Activated naive CD8-positive, alpha-beta T cell treated with anti-CD3 and anti-CD28 coated beads for 36 hours (primary cell): ENCODE measurements around the gene SPACA7. TPM values are rescaled to one million over a fixed set of nuclear protein-coding genes. Genes with fewer than 3 reads are reported as not detected.
"Not testable (repeated sequence)": the region's sequence is repeated elsewhere in the genome, so short reads cannot be mapped to it uniquely, and the experiment has no call there.

Experiments used
- DNase-seq: peaks from one replicate; pipeline ENCODE4 v3.0.0; 2021
- H3K27ac Mint-ChIP-seq: one replicate; pipeline ENCODE4 v1.8.0; 2022; ENCODE audit warnings: mild to moderate bottlenecking, moderate library complexity, mixed read lengths
- H3K27me3 Mint-ChIP-seq: one replicate; pipeline ENCODE4 v1.8.0; 2022; ENCODE audit warnings: mild to moderate bottlenecking, mixed read lengths
- H3K36me3 Mint-ChIP-seq: one replicate; pipeline ENCODE4 v1.8.0; 2021; ENCODE audit warnings: mild to moderate bottlenecking, mixed read lengths
- H3K4me1 Mint-ChIP-seq: one replicate; pipeline ENCODE4 v1.8.0; 2021; ENCODE audit warnings: mixed read lengths
- H3K4me3 Mint-ChIP-seq: one replicate; pipeline ENCODE4 v1.8.0; 2022; ENCODE audit warnings: mild to moderate bottlenecking, moderate library complexity, mixed read lengths
- H3K9me3 Mint-ChIP-seq: one replicate; pipeline ENCODE4 v1.8.0; 2022; ENCODE audit warnings: mixed read lengths
- total RNA-seq, 2 experiments: library from RNA; stranded (reverse); gene quantifications; one replicate each; pipeline ENCODE4 v1.2.3, GENCODE V29; 2021

Gene SPACA7
- total RNA-seq, 2 experiments from 2014 or later: not detected

DNA sequence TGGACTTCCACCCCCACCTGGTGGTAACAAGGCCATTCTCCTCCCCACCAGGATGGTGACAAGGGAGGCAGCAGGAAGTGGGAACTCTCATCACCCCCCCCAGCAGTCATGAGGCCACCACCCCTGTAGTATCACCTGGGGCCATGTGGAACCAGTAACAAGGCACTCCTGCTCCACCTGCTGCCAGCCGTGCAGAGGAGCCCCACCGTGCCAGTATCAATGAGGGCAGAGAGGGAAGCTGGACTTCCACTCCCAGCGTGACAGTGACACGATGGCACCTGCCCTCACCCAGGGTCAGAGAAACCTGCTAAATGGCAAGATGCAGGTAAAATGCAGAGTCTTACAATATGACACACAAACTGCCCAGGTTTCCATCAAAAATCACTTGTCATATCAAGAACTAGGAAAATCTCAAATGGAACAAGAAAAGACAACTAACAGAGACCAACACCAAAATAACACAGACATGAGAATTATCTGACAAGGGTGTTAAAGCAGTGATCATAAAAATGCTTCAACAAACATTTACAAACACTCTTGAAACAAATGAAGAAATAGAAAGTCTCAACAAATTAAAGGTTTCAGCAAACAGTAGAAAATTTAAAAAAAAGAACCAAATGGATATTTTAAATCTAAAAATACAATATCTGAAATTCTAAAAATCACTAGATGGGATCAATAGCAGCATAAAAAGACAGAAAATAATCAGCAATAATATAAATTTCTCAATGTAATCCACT, 9.1 kb upstream of the SPACA7 start:
- Mint-ChIP-seq H3K36me3 (no peaks in the 10 kb centered on the region), H3K4me1 (no peaks in the 10 kb centered on the region), H3K27me3 (peaks cover 5% of the 10 kb centered on the region), H3K27ac (no peak overlapping the region), H3K4me3 (no peak overlapping the region), H3K9me3 (peaks cover 8% of the 10 kb centered on the region)
- DNase-seq: no peak

DNA sequence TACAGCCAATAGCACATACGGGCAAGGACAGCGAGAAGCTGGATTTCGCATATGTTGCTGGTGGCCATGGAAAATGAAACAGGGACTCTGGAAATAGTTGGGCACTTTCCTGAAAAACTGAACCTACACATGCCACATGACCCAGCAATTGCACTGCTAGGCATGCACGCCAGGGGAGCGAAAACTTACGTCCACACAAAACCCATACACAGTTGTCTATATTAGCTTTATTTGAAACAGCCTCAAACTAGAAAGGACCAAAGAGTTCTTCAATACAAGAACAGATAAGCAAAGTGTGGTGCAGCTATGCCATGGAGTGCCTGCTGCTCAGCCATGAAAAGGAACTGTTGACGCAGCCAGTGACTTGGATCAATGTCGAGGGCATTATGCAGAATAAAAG, 7.3 kb upstream of the SPACA7 start:
- H3K4me3 Mint-ChIP-seq: no peak overlapping the region
- no peaks in the 10 kb centered on the region for H3K4me1 Mint-ChIP-seq
- peaks cover 5% of the 10 kb centered on the region for H3K27me3 Mint-ChIP-seq
- peaks cover 8% of the 10 kb centered on the region for H3K9me3 Mint-ChIP-seq
- no peaks in the 10 kb centered on the region for H3K36me3 Mint-ChIP-seq
- no peak for DNase-seq
- no peak overlapping the region for H3K27ac Mint-ChIP-seq

DNA sequence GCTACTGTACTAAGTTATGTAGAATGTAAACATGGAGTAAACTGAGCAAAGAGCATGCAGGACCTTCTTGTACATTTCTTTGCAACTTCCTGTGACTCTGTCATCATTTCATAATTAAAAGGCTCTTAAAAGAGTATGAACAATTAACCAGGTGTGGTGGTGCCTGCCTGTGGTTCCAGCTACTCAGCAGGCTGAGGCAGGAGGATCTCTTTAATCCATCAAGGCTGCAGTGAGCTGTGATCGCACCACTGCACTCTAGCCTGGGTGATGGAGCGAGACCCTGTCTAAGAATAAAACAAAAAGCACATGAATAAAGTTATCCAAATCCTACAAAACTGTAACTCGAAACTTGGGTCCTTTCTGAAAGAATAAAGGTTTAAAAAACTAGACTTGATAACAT, 5.8 kb upstream of the SPACA7 start:
- no peak overlapping the region for H3K27ac Mint-ChIP-seq
- H3K36me3 Mint-ChIP-seq: no peaks in the 10 kb centered on the region
- DNase-seq: no peak
- H3K4me1 Mint-ChIP-seq: no peaks in the 10 kb centered on the region
- peaks cover 3% of the 10 kb centered on the region for H3K27me3 Mint-ChIP-seq
- H3K4me3 Mint-ChIP-seq: no peak overlapping the region
- H3K9me3 Mint-ChIP-seq: peaks cover 10% of the 10 kb centered on the region

DNA sequence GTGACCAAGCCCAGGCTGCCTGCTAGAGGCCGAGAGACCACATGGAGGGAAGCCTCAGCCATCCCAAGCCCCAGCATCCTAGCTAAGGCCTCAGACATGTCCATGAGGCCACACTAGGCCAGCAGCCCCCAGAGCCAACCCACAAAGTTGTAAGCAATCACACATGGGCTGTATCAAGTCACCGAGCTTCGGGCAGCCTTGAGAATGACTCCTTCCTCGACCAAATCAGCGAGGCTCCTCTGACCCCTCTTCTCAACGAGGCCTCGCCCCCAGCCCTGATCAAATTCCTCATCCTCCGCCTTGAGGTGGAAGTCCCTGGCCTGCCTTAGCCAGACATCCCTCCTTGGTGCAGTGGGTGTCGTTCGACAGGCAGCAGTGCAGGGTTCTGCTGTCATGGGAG, 1.9 kb upstream of the SPACA7 start:
- H3K4me3 Mint-ChIP-seq: no peak overlapping the region
- no peaks in the 10 kb centered on the region for H3K36me3 Mint-ChIP-seq
- no peak for DNase-seq
- H3K4me1 Mint-ChIP-seq: no peaks in the 10 kb centered on the region
- peaks cover 7% of the 10 kb centered on the region for H3K27me3 Mint-ChIP-seq
- no peak overlapping the region for H3K27ac Mint-ChIP-seq
- peaks cover 2% of the 10 kb centered on the region for H3K9me3 Mint-ChIP-seq

DNA sequence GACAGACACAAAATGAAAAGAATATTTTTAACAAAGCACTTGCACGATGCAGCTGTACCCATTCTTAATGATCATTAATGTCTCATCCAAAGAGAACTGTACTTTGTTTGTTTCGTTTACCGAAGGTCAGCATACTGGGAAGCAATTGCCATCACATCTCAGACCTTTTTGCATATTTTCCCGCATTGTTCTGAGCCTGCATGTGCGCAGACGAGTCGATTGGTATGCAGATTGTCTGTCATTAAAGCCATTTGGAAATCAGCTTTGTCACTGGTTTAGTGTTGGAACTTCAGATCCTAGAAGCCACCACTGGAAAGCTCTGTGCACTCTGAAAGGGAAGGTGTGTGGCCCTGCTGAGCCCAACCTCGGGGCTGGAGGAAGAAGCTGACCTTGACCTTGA, 15.6 kb downstream of the SPACA7 start:
- H3K4me1 Mint-ChIP-seq: no peaks in the 10 kb centered on the region
- H3K27ac Mint-ChIP-seq: no peak overlapping the region
- no peak for DNase-seq
- no peaks in the 10 kb centered on the region for H3K9me3 Mint-ChIP-seq
- no peak overlapping the region for H3K4me3 Mint-ChIP-seq
- H3K27me3 Mint-ChIP-seq: no peaks in the 10 kb centered on the region
- H3K36me3 Mint-ChIP-seq: no peaks in the 10 kb centered on the region

DNA sequence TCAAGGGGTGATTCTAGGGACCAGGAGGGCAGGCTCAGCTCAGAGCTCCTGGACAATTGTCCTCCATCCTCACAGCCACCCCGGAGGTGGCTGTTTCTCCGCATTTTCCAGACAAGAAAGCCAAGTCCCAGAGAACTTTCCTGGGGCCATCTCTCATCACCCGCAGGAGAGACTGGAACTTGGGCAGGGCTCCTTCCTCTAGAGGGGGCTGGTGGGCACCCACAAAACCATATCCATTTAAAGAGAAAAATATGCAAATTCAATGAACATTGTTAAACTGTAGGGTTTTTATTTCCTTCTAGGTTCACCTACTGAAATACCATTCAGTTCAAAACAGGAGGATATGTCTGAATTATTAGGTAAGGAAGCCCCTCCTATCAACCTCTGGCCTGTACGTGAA, 16.6 kb downstream of the SPACA7 start:
- Mint-ChIP-seq H3K27me3 (no peaks in the 10 kb centered on the region), H3K9me3 (no peaks in the 10 kb centered on the region), H3K4me1 (no peaks in the 10 kb centered on the region), H3K36me3 (no peaks in the 10 kb centered on the region), H3K27ac (no peak overlapping the region), H3K4me3 (no peak overlapping the region)
- DNase-seq: no peak

DNA sequence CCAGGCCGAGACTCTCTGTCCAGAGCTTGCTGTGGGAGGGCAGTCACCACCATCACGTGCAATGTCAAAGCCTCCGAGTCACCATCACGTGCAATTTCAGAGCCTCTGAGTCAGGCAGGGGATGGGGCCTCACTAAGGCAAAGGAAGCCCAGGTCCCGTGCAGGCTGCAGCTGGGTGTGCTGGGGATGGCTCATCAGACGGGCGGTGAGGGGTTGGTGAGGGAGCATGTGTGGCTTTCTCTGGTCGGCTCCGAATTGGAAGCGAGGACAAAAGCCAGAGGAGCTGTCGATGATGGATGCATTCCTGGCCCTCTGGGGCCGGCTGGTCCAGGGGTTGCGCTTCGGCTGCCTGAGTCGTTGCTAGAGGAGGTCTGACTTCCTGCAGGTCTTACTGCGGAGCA, 18.9 kb downstream of the SPACA7 start:
- not testable (repeated sequence) for H3K4me3 Mint-ChIP-seq, H3K27me3 Mint-ChIP-seq, DNase-seq, H3K9me3 Mint-ChIP-seq, H3K36me3 Mint-ChIP-seq, H3K4me1 Mint-ChIP-seq, H3K27ac Mint-ChIP-seq

DNA sequence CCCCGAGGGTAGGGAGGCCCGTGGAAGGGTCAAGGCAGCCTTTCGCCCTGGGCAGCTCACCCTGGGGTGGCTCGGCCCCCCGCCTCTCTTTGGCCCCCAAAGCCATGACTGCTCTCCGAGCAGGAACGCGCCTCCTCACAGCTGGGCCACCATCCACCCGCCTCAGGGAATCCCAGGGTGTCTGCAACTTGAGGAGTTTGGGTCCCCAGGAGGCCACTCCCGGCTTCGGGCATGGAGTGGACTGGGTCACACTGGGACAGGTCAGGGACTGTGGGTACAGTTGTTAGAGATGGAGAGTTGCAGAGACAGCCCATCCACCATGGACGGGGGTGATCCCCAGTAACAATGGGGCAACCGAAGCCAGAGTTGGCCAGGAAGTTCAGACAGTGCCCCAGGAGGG, 19.8 kb downstream of the SPACA7 start:
- H3K27me3 Mint-ChIP-seq, H3K4me3 Mint-ChIP-seq, H3K36me3 Mint-ChIP-seq, H3K9me3 Mint-ChIP-seq, DNase-seq, H3K27ac Mint-ChIP-seq, H3K4me1 Mint-ChIP-seq: not testable (repeated sequence)

DNA sequence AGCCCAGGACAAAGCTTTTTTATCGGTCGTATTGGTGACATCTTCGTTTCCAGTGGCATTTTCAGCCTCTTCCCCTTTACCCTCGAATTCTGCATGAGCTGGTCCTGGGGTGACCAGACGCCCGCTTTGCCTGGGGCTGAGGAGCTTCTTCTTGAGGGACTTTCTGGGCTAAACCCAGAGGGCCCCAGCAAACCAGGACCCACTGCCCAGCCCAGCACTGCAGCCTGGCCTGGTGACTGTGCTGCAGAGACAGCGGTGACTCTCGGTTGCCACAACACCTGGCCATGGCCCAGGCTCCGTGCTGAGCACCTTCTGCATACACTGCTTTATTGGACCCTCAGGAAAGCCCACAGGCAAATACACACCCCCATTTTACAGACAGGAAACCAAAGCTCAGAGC, 21.0 kb downstream of the SPACA7 start:
- H3K27me3 Mint-ChIP-seq: peaks cover 5% of the 10 kb centered on the region
- no peak overlapping the region for H3K27ac Mint-ChIP-seq
- peaks cover 4% of the 10 kb centered on the region for H3K9me3 Mint-ChIP-seq
- no peaks in the 10 kb centered on the region for H3K4me1 Mint-ChIP-seq
- no peak for DNase-seq
- no peaks in the 10 kb centered on the region for H3K36me3 Mint-ChIP-seq
- H3K4me3 Mint-ChIP-seq: no peak overlapping the region

DNA sequence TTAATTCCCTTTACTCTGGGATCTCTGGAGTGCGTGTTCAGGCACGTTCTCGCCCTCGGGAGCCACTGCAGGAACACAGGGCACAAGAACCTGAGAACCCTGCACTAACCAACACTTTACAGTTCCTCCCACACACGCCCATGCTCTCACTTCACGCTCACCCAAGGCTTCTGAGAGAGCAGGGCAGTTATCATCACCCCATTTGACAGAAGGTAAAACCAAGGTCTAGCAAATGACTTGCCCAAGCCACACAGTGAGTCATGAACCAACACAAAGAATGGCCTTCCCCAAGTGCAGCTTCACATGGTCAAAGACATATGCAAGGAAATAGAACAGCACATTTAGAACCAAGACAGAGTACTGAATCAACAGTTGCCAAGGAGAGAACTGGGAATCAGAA, 22.2 kb downstream of the SPACA7 start:
- H3K27me3 Mint-ChIP-seq, H3K36me3 Mint-ChIP-seq, H3K27ac Mint-ChIP-seq, H3K4me3 Mint-ChIP-seq, H3K9me3 Mint-ChIP-seq, DNase-seq, H3K4me1 Mint-ChIP-seq: not testable (repeated sequence)

DNA sequence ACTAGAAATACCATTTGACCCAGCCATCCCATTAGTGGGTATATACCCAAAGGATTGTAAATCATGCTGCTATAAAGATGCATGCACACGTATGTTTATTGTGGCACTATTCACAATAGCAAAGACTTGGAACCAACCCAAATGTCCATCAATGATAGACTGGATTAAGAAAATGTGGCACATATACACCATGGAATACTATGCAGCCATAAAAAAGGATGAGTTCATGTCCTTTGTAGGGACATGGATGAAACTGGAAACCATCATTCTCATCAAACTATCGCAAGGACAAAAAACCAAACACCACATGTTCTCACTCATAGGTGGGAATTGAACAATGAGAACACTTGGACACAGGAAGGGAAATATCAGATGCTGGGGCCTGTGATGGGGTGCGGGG, 33.7 kb downstream of the SPACA7 start:
- DNase-seq, H3K36me3 Mint-ChIP-seq, H3K4me3 Mint-ChIP-seq, H3K4me1 Mint-ChIP-seq, H3K27ac Mint-ChIP-seq: not testable (repeated sequence)
- Mint-ChIP-seq H3K9me3 (peaks cover 28% of the 10 kb centered on the region), H3K27me3 (peaks cover 21% of the 10 kb centered on the region)

DNA sequence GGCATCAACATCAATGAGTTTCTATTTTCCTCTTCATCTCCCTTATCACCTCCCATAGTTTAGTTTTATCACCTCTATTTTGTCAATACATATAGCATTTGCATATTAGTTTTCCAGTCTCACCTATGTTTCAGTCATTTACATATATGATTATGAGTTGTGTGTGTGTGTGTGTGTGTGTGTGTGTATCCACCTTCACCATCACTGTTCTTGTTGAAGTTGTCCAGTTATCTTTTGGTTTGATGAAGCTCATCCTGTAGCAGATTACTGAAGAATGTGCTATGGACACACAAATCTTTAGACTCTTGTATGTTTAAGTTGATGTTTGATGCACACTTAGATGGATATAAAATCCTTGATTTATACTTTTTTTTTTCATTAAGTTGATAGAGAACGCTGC, 40.5 kb downstream of the SPACA7 start:
- Mint-ChIP-seq H3K9me3 (peaks cover 54% of the 10 kb centered on the region), H3K4me1 (no peaks in the 10 kb centered on the region), H3K36me3 (peaks cover 2% of the 10 kb centered on the region), H3K27me3 (peaks cover 13% of the 10 kb centered on the region), H3K27ac (no peak overlapping the region), H3K4me3 (no peak overlapping the region)
- DNase-seq: no peak

DNA sequence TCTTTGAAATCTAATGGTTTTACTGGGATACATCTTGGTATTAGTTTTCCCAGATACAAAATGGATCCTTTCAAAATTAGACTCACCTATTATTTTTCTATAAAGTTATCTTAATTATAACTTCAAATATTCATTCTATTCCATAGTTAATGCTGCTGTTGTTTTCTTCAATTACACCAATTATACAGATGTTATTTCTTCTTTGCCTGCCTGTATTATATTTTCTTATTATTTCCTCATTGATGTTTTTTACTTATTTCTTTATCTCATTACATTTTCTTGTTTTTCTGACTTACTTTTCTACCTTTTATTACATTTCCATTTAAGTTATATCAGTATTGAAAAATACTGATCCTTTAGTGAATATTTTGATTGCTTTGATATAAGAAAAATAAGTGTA, 40.9 kb downstream of the SPACA7 start:
- no peaks in the 10 kb centered on the region for H3K4me1 Mint-ChIP-seq
- H3K27ac Mint-ChIP-seq: no peak overlapping the region
- H3K36me3 Mint-ChIP-seq: peaks cover 2% of the 10 kb centered on the region
- H3K9me3 Mint-ChIP-seq: peaks cover 54% of the 10 kb centered on the region
- H3K27me3 Mint-ChIP-seq: peaks cover 13% of the 10 kb centered on the region
- no peak for DNase-seq
- no peak overlapping the region for H3K4me3 Mint-ChIP-seq

DNA sequence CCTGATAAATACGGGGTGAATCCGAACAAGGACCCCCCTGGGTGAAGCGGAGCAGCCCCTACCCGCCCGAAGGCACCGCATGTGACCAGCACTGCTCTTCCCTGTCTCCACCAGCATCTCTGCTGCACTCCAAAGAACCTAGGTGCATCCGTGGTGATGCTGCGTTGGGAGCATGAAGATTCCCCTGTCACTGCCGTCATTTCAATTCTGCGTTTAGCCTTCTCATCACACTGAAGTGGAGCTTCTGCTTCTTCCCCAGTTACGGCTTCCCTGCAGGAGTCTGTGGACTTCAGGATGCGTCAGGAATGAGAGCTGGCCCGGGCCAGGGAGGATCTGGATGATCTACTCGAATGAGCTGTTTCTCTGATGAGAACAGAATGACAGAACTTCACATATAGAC, 47.9 kb downstream of the SPACA7 start:
- no peak for DNase-seq
- H3K4me3 Mint-ChIP-seq: no peak overlapping the region
- H3K27ac Mint-ChIP-seq: no peak overlapping the region
- no peaks in the 10 kb centered on the region for H3K36me3 Mint-ChIP-seq
- H3K4me1 Mint-ChIP-seq: no peaks in the 10 kb centered on the region
- H3K27me3 Mint-ChIP-seq: peaks cover 16% of the 10 kb centered on the region
- peaks cover 35% of the 10 kb centered on the region for H3K9me3 Mint-ChIP-seq

DNA sequence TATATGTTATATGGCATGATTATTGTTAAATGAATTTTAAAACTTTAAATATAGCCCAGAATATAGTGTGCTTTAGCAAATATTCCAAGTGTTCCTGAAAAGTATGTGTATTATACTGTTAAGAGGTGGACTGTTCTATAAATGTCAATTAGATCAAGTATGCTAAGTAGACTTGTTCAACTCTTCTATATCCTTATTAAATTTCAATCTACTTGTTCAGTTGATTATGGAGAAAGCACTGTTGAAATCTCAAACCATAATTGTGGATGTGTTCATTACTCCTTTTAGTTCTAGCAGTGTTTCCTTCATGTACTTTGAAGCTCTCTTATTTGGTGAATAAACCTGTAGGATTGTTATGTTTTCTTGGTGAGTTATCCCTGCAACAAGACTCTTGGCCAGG, 52.5 kb downstream of the SPACA7 start:
- Mint-ChIP-seq H3K4me3 (no peak overlapping the region), H3K27ac (no peak overlapping the region), H3K9me3 (peaks cover 10% of the 10 kb centered on the region), H3K4me1 (no peaks in the 10 kb centered on the region), H3K27me3 (peaks cover 4% of the 10 kb centered on the region), H3K36me3 (no peaks in the 10 kb centered on the region)
- DNase-seq: no peak

DNA sequence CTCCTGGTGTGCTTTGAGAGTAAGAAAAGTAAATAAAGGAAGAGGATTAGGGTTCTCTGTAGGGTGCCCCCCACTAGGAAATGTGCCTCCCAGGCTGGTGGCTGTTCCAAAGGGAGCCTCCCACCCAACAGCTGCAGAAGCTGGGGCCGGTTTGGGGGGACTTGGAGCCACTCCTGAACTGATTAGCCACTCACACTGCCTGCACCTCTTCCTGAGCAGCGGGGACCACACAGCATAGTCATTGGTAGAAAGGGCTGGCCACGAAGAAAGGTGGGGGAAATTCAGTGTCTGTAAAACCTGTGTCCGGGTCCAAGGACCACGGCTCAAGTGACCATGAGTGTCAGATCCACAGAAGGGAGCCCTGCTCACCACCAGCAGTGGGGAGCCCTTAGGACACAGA, 55.6 kb downstream of the SPACA7 start:
- no peak for DNase-seq
- H3K4me3 Mint-ChIP-seq: no peak overlapping the region
- no peak overlapping the region for H3K27ac Mint-ChIP-seq
- H3K36me3 Mint-ChIP-seq: no peaks in the 10 kb centered on the region
- H3K9me3 Mint-ChIP-seq: peaks cover 6% of the 10 kb centered on the region
- no peaks in the 10 kb centered on the region for H3K4me1 Mint-ChIP-seq
- H3K27me3 Mint-ChIP-seq: no peaks in the 10 kb centered on the region
